HepG2 (cell line): Measurements from ENCODE around the gene AXDND1. TPM values are rescaled to one million over a fixed set of nuclear protein-coding genes. Genes with fewer than 3 reads are reported as not detected.

Source experiments
- FOXC1 ChIP-seq: sonication (generic); formaldehyde crosslinking; IDR thresholded peaks from 2 replicates; pipeline ENCODE4 v1.8.0; 2022; ENCODE audit warnings: mild to moderate bottlenecking, missing genetic modification reagents, borderline replicate concordance
- HMG20B ChIP-seq: conservative IDR thresholded peaks from 2 replicates; pipeline ENCODE4 v1.6.1; 2016; ENCODE audit warnings: missing genetic modification reagents, missing compliant biosample characterization
- HNRNPLL ChIP-seq: fragments of 200-400 bp; formaldehyde crosslinking; IDR thresholded peaks from 2 replicates; pipeline ENCODE4 v1.6.1; 2017; ENCODE audit warnings: mild to moderate bottlenecking, low read depth, low read length; ENCODE audit not compliant: poor library complexity, severe bottlenecking
- NCOR1 ChIP-seq: fragments of 200-600 bp; sonication (generic); IDR thresholded peaks from 2 replicates; pipeline ENCODE4 v1.7.0; 2017; ENCODE audit warnings: antibody characterized with exemption, low read length, borderline replicate concordance
- SMAD1 ChIP-seq: sonication (generic); formaldehyde crosslinking; IDR thresholded peaks from 2 replicates; pipeline ENCODE4 v1.4.0; 2020; ENCODE audit warnings: missing genetic modification reagents, low read depth, mild to moderate bottlenecking, borderline replicate concordance
- SP4 ChIP-seq: sonication (generic); formaldehyde crosslinking; IDR thresholded peaks from 2 replicates; pipeline ENCODE4 v1.8.1; 2023; ENCODE audit warnings: mild to moderate bottlenecking, missing genetic modification reagents
- ZNF550 ChIP-seq: sonication (generic); formaldehyde crosslinking; IDR thresholded peaks from 2 replicates; pipeline ENCODE4 v1.4.0; 2020; ENCODE audit warnings: mild to moderate bottlenecking, missing genetic modification reagents, borderline replicate concordance
- ZNF574 ChIP-seq: sonication (generic); formaldehyde crosslinking; IDR thresholded peaks from 2 replicates; pipeline ENCODE4 v1.4.0; 2020; ENCODE audit warnings: missing genetic modification reagents
- ZSCAN30 ChIP-seq: sonication (generic); formaldehyde crosslinking; IDR thresholded peaks from 2 replicates; pipeline ENCODE4 v1.5.0; 2020; ENCODE audit warnings: mild to moderate bottlenecking, missing genetic modification reagents
- polyA plus RNA-seq, 8 experiments: library from polyadenylated mRNA; depleted of rRNA in 3 of 8; stranded (reverse) in 7 of 8; unstranded in 1 of 8; fragments of >200 nt; fragmentation: Illumina TruSeq in 4 of 8; extraction: Trizol in 4 of 8; gene quantifications; 2 replicates each; pipeline versions ENCODE4 v1.2.1 to v1.2.3, GENCODE V29; 2011 to 2016; ENCODE audit warnings: low read depth in 4 of 8, missing spikeins in 1 of 8, mixed read lengths in 1 of 8; ENCODE audit not compliant: insufficient read depth in 1 of 8
- total RNA-seq, 5 experiments: library from RNA; depleted of rRNA; stranded (reverse); fragments of >200 nt; fragmentation: Illumina TruSeq; extraction: Trizol; gene quantifications; 2 replicates each; pipeline ENCODE4 v1.2.3, GENCODE V29; 2016; ENCODE audit warnings: low read depth in 1 of 5
- TF ChIP-seq, protein P1 (sequence below): sonication (generic); formaldehyde crosslinking; IDR thresholded peaks from one replicate; pipeline ENCODE4 v1.5.1; 2020; ENCODE audit warnings: mild to moderate bottlenecking, missing genetic modification reagents; ENCODE audit errors: not compliant biosample characterization

The AXDND1 gene
- total and polyA plus RNA-seq, 2 of the 13 experiments (the other 11 are each of a cell fraction or from before 2014, with no cell fraction given) = 0.15 to 0.40 TPM

DNA sequence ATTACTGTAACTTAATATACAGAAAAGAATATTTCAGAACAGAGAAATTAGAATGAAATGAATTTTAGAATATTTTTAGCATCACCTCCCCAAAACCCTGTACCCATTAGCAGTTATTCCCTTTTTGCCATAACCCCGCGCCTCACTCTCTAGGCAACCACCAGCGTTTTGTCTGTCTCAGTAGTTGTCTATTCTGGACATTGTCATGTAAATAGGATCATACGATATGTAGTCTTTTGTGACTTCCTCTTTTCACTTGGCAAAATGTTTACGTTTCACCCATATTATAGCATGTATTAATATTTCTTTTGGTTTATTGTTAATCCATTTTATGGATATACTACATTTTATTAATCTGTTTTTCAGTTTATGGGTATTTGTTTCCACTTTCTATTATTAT lies 47.3 kb upstream of the AXDND1 start (continued):
- TF ChIP-seq, protein P1, sequence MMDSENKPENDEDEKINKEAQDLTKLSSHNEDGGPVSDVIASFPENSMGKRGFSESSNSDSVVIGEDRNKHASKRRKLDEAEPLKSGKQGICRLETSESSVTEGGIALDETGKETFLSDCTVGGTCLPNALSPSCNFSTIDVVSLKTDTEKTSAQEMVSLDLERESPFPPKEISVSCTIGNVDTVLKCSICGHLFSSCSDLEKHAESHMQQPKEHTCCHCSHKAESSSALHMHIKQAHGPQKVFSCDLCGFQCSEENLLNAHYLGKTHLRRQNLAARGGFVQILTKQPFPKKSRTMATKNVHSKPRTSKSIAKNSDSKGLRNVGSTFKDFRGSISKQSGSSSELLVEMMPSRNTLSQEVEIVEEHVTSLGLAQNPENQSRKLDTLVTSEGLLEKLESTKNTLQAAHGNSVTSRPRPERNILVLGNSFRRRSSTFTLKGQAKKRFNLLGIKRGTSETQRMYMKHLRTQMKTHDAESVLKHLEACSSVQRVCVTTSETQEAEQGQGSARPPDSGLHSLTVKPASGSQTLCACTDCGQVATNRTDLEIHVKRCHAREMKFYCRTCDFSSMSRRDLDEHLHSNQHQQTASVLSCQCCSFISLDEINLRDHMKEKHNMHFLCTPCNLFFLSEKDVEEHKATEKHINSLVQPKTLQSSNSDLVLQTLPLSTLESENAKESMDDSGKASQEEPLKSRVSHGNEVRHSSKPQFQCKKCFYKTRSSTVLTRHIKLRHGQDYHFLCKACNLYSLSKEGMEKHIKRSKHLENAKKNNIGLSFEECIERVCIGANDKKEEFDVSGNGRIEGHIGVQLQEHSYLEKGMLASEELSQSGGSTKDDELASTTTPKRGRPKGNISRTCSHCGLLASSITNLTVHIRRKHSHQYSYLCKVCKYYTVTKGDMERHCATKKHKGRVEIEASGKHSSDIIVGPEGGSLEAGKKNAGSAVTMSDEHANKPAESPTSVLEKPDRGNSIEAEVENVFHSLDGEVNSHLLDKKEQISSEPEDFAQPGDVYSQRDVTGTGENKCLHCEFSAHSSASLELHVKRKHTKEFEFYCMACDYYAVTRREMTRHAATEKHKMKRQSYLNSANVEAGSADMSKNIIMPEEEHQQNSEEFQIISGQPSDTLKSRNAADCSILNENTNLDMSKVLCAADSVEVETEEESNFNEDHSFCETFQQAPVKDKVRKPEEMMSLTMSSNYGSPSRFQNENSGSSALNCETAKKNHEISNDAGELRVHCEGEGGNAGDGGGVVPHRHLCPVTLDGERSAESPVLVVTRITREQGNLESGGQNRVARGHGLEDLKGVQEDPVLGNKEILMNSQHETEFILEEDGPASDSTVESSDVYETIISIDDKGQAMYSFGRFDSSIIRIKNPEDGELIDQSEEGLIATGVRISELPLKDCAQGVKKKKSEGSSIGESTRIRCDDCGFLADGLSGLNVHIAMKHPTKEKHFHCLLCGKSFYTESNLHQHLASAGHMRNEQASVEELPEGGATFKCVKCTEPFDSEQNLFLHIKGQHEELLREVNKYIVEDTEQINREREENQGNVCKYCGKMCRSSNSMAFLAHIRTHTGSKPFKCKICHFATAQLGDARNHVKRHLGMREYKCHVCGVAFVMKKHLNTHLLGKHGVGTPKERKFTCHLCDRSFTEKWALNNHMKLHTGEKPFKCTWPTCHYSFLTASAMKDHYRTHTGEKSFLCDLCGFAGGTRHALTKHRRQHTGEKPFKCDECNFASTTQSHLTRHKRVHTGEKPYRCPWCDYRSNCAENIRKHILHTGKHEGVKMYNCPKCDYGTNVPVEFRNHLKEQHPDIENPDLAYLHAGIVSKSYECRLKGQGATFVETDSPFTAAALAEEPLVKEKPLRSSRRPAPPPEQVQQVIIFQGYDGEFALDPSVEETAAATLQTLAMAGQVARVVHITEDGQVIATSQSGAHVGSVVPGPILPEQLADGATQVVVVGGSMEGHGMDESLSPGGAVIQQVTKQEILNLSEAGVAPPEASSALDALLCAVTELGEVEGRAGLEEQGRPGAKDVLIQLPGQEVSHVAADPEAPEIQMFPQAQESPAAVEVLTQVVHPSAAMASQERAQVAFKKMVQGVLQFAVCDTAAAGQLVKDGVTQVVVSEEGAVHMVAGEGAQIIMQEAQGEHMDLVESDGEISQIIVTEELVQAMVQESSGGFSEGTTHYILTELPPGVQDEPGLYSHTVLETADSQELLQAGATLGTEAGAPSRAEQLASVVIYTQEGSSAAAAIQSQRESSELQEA (CRISPR knock-in tag) = no peak
- TF ChIP-seq HMG20B (CRISPR knock-in tag) (no peak), FOXC1 (no peak), SMAD1 (no peak), NCOR1 (no peak), ZNF550 (CRISPR knock-in tag) (no peak), ZNF574 (CRISPR knock-in tag) (no peak), ZSCAN30 (no peak), SP4 (no peak), HNRNPLL (no peak)
